ENCODE data around the gene MEGF8.

Gene MEGF8

DNA sequence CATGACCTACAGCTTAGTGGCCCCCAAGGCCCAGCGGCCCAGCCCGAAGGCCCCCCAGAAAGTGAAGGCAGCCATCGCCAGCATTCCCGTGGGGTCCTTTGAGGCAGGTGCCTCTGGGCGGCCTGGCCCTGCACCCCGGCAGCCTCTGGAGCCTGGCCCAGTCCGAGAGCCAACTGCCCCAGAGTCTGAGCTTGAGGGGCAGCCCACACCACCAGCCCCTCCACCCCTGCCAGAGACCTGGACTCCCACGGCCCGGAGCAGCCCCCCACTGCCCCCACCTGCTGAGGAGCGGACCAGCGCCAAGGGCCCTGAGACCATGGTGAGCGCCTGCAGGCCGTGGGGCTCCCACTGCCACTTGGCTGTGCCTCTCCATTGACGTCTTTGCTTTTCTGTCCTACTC lies 32.5 kb upstream of the MEGF8 start:
- TF ChIP-seq, protein P1, sequence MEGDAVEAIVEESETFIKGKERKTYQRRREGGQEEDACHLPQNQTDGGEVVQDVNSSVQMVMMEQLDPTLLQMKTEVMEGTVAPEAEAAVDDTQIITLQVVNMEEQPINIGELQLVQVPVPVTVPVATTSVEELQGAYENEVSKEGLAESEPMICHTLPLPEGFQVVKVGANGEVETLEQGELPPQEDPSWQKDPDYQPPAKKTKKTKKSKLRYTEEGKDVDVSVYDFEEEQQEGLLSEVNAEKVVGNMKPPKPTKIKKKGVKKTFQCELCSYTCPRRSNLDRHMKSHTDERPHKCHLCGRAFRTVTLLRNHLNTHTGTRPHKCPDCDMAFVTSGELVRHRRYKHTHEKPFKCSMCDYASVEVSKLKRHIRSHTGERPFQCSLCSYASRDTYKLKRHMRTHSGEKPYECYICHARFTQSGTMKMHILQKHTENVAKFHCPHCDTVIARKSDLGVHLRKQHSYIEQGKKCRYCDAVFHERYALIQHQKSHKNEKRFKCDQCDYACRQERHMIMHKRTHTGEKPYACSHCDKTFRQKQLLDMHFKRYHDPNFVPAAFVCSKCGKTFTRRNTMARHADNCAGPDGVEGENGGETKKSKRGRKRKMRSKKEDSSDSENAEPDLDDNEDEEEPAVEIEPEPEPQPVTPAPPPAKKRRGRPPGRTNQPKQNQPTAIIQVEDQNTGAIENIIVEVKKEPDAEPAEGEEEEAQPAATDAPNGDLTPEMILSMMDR (IDR thresholded peaks at IDR 0.05): no peak

DNA sequence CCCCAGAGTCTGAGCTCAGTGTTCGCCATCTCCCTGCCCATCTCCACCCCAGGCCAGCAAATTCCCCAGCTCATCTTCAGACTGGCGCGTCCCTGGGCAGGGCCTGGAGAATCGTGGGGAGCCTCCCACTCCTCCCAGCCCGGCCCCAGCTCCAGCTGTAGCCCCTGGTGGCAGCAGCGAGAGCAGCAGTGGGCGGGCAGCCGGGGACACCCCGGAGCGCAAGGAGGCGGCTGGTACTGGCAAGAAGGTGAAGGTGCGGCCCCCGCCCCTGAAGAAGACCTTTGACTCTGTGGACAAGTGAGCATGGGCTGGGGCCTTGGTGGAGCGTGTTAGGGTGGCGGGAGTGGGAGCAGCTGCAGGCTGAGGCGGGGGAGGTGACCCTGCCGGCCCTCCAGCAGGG lies 31.9 kb upstream of the MEGF8 start:
- TF ChIP-seq, protein P1 (IDR thresholded peaks at IDR 0.05): no peak

DNA sequence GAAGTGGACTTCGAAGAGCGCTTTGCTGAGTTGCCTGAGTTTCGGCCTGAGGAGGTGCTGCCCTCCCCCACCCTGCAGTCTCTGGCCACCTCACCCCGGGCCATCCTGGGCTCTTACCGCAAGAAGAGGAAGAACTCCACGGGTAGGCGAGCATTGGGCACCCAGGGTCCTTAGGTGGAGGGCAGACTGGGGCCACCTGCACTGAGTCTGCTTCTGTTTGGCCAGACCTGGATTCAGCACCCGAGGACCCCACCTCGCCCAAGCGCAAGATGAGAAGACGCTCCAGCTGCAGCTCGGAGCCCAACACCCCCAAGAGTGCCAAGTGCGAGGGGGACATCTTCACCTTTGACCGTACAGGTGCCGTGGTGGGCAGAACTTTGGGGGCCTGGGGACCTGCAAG lies 31.5 kb upstream of the MEGF8 start:
- TF ChIP-seq, protein P1 (IDR thresholded peaks at IDR 0.05): no peak

DNA sequence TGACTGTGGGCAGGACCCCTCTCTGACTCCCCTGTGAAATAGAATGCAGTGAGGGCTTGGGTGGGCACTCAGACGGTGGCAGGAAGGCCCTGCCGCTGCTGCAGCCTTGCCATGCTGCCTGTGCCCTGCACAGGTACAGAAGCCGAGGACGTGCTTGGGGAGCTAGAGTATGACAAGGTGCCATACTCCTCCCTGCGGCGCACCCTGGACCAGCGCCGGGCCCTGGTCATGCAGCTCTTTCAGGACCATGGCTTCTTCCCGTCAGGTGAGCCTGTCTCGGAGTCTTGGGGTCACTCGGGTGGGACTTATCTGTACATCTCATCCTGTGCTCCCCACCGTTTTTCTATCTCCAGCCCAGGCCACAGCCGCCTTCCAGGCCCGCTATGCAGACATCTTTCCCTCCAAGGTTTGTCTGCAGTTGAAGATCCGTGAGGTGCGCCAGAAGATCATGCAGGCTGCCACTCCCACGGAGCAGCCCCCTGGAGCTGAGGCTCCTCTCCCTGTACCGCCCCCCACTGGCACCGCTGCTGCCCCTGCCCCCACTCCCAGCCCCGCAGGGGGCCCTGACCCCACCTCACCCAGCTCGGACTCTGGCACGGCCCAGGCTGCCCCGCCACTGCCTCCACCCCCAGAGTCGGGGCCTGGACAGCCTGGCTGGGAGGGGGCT lies 30.8 kb upstream of the MEGF8 start:
- TF ChIP-seq, protein P1 (IDR thresholded peaks at IDR 0.05): no peak

DNA sequence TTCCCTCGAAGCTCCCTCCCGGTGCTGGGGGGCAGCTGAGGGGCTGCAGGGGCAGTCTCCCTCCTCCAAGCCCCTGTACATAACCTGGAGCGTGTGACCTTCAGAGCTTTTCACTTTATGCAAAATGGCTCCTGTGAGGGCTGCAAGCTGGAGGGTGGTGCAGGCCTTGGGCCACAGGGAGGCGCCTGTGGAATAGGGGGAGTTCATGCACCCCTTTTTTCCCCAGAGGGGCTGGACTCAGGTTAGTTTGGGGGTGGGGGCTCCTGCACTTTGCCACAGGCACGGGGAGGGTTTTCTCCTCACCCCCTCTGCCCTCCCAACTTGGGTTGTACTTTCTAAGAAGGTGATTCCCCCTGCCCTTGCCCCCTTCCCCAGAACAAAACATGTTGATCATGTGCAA lies 30.1 kb upstream of the MEGF8 start:
- TF ChIP-seq, protein P1 (IDR thresholded peaks at IDR 0.05): no peak

DNA sequence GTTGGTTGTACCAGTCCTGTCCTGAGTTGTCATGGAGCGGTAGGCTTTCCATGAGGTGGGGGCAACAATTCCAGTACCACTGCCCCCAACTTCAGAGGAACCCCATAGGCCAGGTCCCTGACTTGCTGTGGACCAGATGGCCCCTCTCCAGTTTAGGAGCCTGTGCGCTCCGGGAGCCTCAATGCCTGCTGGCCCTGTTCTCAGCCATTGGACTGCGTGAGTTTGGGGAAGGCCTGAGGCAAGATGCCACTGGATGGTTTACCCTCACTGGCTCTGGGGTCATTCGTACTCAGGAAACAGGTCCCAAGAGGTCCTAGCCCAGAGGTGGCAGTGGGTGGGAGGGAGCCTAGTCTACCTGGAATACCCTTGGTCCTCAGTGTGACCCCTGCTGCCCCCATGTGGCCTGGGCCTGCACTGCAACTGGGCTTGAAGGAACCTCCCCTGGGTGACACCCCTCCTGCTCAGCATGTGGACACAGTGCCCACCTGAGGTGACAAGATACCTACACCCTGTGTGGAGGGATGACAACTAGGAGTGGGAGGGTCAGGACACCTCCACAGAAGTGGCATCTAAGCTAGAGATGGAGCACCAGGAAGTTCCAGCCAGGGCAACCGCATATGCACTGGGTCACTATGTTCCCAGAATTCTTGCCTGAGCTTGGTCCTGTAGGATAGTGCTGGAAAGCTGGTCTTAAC lies 29.5 kb upstream of the MEGF8 start:
- TF ChIP-seq, protein P1 (IDR thresholded peaks at IDR 0.05): peak; percentile 66

DNA sequence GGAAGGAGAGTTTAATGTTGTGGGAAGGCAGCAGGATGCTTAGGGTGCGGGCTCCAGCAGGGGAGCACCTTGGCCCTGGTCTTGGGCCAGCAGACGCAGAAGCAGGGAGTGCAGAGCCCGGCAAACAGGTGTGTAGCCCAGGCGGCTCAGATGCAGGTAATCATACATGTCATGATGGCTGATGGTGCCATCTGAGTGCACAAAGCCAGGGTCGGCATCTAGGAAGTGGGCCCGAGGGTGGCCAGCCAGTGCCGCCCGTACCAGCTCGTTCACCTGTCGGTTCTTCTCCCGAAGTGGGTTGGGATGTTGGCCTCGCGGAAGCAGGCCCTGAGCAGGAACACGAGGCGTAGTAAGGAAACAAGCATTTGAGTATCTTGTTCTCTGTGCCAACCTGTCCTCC lies 28.4 kb upstream of the MEGF8 start:
- TF ChIP-seq, protein P1 (IDR thresholded peaks at IDR 0.05): no peak

All from LNCAP (cell line).